WERI-Rb-1 (cell line): ENCODE measurements around the gene SYT6.

ENCODE experiments used
- DNase-seq: peaks from one replicate; pipeline ENCODE4 v3.0.0-alpha.2; 2020
- H3K27ac ChIP-seq: fragments of 250-450 bp; sonication (Bioruptor Pico); 2 replicates; pipeline ENCODE4 v1.5.1; 2020; ENCODE audit warnings: mild to moderate bottlenecking, moderate library complexity
- H3K27me3 ChIP-seq: fragments of 250-450 bp; sonication (Bioruptor Pico); 2 replicates; pipeline ENCODE4 v1.5.1; 2021; ENCODE audit warnings: mild to moderate bottlenecking, low read depth, moderate library complexity; ENCODE audit not compliant: insufficient read depth, severe bottlenecking
- H3K36me3 ChIP-seq: fragments of 250-450 bp; sonication (Bioruptor Pico); 2 replicates; pipeline ENCODE4 v1.5.1; 2020; ENCODE audit warnings: mild to moderate bottlenecking, moderate library complexity
- H3K4me3 ChIP-seq: 2 replicates; pipeline ENCODE4 v1.5.1; 2011; ENCODE audit warnings: low read depth, mild to moderate bottlenecking, control low read depth, low read length
- H3K9me3 ChIP-seq: fragments of 250-450 bp; sonication (Bioruptor Pico); 2 replicates; pipeline ENCODE4 v1.5.1; 2021; ENCODE audit warnings: mild to moderate bottlenecking, moderate library complexity; ENCODE audit not compliant: severe bottlenecking
- CTCF ChIP-seq: IDR thresholded peaks from 2 replicates; pipeline ENCODE4 v1.5.1; 2011; ENCODE audit warnings: low read depth, mild to moderate bottlenecking, control low read depth, inconsistent platforms, low read length

The SYT6 gene

GRCh38 chr1:114108751-114109255 lies 44.9 kb downstream of the SYT6 start:
- TF ChIP-seq CTCF: no peak
- Histone ChIP-seq H3K27ac (no peak overlapping the region), H3K36me3 (no peaks in the 10 kb centered on the region), H3K9me3 (no peaks in the 10 kb centered on the region), H3K27me3 (no peaks in the 10 kb centered on the region), H3K4me3 (no peak overlapping the region)
- DNase-seq: no peak

- H3K27me3 ChIP-seq: no peaks in the 10 kb centered on the region
- no peak overlapping the region for H3K27ac ChIP-seq
- TF ChIP-seq CTCF: peak; percentile 55
- no peaks in the 10 kb centered on the region for H3K9me3 ChIP-seq
- H3K36me3 ChIP-seq: no peaks in the 10 kb centered on the region
- no peak overlapping the region for H3K4me3 ChIP-seq
- peak; percentile 74 for DNase-seq
Measured at GRCh38 chr1:114107474-114108435, 45.9 kb downstream of the SYT6 start.

GRCh38 chr1:114105421-114105979 lies 48.2 kb downstream of the SYT6 start:
- no peak overlapping the region for H3K4me3 ChIP-seq

GRCh38 chr1:114104949-114105348 lies 48.7 kb downstream of the SYT6 start:
- H3K27me3 ChIP-seq: no peaks in the 10 kb centered on the region
- H3K9me3 ChIP-seq: no peaks in the 10 kb centered on the region
- no peak for DNase-seq
- H3K4me3 ChIP-seq: no peak overlapping the region
- no peaks in the 10 kb centered on the region for H3K36me3 ChIP-seq
- TF ChIP-seq CTCF: no peak
- no peak overlapping the region for H3K27ac ChIP-seq

More at GRCh38 chr1:114105421-114105979, 48.2 kb downstream of the SYT6 start:
- DNase-seq: no peak
- H3K27me3 ChIP-seq: no peaks in the 10 kb centered on the region
- no peaks in the 10 kb centered on the region for H3K9me3 ChIP-seq
- H3K36me3 ChIP-seq: no peaks in the 10 kb centered on the region
- H3K27ac ChIP-seq: no peak overlapping the region
- TF ChIP-seq CTCF: no peak

- Histone ChIP-seq H3K27me3 (no peaks in the 10 kb centered on the region), H3K36me3 (no peaks in the 10 kb centered on the region), H3K4me3 (no peak overlapping the region), H3K9me3 (no peaks in the 10 kb centered on the region), H3K27ac (no peak overlapping the region)
- TF ChIP-seq CTCF: no peak
- DNase-seq: no peak
Measured at GRCh38 chr1:114103992-114104391, 49.7 kb downstream of the SYT6 start.
